Fibroblast of mammary gland (primary cell): ENCODE measurements around the gene UQCRQ.
A peak's percentile ranks its signal among the peaks of the same experiment; 100 is the strongest.

Source experiments
- DNase-seq: peaks from one replicate; pipeline ENCODE4 v3.0.0-alpha.2; 2010; ENCODE audit warnings: low read depth
- H3K4me3 ChIP-seq: 2 replicates; pipeline ENCODE4 v1.5.1; 2011; ENCODE audit warnings: low read depth, mild to moderate bottlenecking, low read length, moderate library complexity; ENCODE audit not compliant: control insufficient read depth
- CTCF ChIP-seq: conservative IDR thresholded peaks from 2 replicates; pipeline ENCODE4 v1.5.1; 2011; ENCODE audit warnings: low read depth, low read length, inconsistent platforms; ENCODE audit not compliant: control insufficient read depth, insufficient read depth

UQCRQ gene

GRCh38 chr5:132887283-132887682 lies 20.8 kb downstream of the UQCRQ start:
- TF ChIP-seq CTCF, result no peak
- DNase-seq, result no peak
- no peak overlapping the region for H3K4me3 ChIP-seq

DNA sequence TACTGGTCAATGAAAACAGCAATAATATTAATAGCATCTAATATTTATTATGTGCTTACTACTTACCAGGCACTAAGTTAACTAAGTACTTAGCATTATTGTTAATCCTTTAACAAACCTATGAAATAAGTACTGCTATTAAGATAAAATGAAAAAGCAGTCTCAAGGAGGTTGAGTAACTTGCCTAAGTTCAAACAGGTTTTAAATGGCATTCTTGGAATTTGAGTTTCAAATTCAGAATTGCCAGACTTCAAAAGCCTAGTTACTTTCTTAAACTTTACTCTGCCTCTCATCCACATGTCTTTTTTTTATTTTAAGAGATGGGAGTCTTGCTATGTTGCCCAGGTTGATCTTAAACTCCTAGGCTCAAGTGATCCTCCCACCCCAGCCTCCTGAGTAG lies 23.1 kb downstream of the UQCRQ start:
- no peak overlapping the region for H3K4me3 ChIP-seq
- no peak for TF ChIP-seq CTCF
- no peak for DNase-seq

GRCh38 chr5:132890817-132891216 lies 24.4 kb downstream of the UQCRQ start:
- no peak for DNase-seq
- no peak overlapping the region for H3K4me3 ChIP-seq
- TF ChIP-seq CTCF, result no peak

GRCh38 chr5:132895719-132896305 lies 29.4 kb downstream of the UQCRQ start:
- no peak for TF ChIP-seq CTCF

GRCh38 chr5:132896685-132897084 lies 30.2 kb downstream of the UQCRQ start:
- H3K4me3 ChIP-seq, result no peak overlapping the region
- TF ChIP-seq CTCF, result no peak
- DNase-seq, result no peak

More at GRCh38 chr5:132895719-132896305, 29.4 kb downstream of the UQCRQ start:
- H3K4me3 ChIP-seq, result no peak overlapping the region
- DNase-seq, result peak; percentile 37

- DNase-seq, result no peak
- no peak for TF ChIP-seq CTCF
- H3K4me3 ChIP-seq, result no peak overlapping the region
Measured at GRCh38 chr5:132898094-132898493, 31.7 kb downstream of the UQCRQ start.

DNA sequence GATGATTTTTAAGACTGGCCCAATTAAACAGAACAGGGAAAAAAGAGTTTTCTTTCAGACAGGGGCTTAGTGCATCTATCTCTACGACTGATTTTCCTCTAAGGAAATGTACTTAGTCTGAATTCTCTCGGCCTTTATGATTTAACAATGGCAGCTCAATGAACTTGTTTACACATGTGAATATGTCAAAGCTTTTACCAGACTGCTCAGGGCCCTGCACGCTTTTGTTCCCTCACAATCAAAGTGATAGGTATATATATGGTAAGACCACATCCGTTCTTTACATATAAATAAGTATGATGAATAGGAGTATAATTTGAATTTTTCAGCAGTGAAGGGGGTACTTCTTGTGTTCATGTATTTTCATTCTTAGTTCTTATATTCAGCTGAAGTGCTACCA lies 34.6 kb downstream of the UQCRQ start:
- H3K4me3 ChIP-seq, result no peak overlapping the region
- no peak for TF ChIP-seq CTCF
- DNase-seq, result no peak
